AG10803 (cell line): ENCODE data around the gene SCEL.

Experiments
- DNase-seq: peaks from one replicate; pipeline ENCODE4 v3.0.0; 2010; ENCODE audit warnings: low read depth
- H3K4me3 ChIP-seq: 2 replicates; pipeline ENCODE4 v1.5.1; 2011; ENCODE audit warnings: mild to moderate bottlenecking, low read length, control low read depth
- TF ChIP-seq, protein P1 (sequence below): conservative IDR thresholded peaks from 2 replicates; pipeline ENCODE4 v1.5.1; 2011; ENCODE audit warnings: mild to moderate bottlenecking, low read length, control low read depth, inconsistent platforms

SCEL gene

DNA sequence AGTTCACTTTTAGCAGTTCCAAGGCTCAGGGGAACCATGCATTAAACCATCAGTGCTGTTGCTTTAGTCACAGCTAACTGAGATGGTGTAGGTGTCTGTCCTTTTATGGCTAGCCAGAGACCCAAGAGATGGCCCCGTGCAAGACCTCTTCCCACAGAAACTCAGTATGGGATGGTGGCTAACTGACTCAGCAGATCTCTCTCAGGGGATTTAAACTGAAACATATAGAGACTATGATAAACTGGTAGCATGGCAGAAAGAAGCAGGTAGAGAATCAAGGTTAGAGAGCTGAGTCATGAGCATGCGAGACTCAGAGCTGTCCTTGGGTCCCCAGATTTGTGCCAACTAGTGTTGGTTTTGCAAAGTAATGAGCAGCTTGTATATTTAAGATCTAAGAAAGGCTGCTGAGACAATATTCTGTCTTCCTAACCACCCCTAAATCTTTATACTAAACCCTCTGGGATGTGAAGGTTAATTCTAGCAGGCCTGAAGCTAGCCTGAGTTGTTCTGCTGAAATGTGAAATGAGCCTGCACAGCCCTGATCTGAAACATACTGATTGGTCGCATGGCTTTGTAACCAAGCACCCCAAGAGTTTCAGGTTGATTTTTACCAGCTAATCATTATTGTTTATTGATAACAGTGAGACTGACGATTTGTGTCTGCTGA, 6.5 kb upstream of the SCEL start:
- TF ChIP-seq, protein P1, sequence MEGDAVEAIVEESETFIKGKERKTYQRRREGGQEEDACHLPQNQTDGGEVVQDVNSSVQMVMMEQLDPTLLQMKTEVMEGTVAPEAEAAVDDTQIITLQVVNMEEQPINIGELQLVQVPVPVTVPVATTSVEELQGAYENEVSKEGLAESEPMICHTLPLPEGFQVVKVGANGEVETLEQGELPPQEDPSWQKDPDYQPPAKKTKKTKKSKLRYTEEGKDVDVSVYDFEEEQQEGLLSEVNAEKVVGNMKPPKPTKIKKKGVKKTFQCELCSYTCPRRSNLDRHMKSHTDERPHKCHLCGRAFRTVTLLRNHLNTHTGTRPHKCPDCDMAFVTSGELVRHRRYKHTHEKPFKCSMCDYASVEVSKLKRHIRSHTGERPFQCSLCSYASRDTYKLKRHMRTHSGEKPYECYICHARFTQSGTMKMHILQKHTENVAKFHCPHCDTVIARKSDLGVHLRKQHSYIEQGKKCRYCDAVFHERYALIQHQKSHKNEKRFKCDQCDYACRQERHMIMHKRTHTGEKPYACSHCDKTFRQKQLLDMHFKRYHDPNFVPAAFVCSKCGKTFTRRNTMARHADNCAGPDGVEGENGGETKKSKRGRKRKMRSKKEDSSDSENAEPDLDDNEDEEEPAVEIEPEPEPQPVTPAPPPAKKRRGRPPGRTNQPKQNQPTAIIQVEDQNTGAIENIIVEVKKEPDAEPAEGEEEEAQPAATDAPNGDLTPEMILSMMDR = no peak
- no peak for DNase-seq
- H3K4me3 ChIP-seq = no peak overlapping the region

- TF ChIP-seq, protein P1 = no peak
- no peak for DNase-seq
- H3K4me3 ChIP-seq = no peak overlapping the region
Measured at GRCh38 chr13:77529501-77529840, 6.0 kb upstream of the SCEL start.

- H3K4me3 ChIP-seq = no peak overlapping the region
- DNase-seq = no peak
- TF ChIP-seq, protein P1 = no peak
Measured at GRCh38 chr13:77530875-77531274, 4.6 kb upstream of the SCEL start.

DNA sequence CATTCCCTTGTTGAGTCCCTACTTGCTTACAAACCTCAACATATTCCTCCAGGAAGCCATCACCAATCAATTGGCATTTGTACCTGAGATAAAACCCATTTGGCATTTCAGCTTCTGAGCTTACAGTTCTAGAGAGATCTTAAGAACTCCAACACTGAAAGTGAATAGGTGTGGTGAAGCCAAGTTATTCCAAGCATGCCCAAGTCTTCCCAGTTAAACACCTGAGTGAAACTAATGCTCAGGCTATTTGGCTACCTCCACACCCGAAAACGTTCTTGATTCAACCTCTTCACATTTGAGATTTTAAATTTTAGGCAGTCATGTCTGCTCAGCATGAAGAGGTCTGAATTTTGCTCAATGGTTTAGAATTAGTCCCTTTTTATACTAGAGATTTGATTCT, 2.5 kb upstream of the SCEL start:
- TF ChIP-seq, protein P1 = no peak
- H3K4me3 ChIP-seq = no peak overlapping the region
- no peak for DNase-seq

GRCh38 chr13:77533875-77534788, 1.4 kb upstream of the SCEL start:
- no peak for DNase-seq
- no peak overlapping the region for H3K4me3 ChIP-seq
- TF ChIP-seq, protein P1 = no peak

DNA sequence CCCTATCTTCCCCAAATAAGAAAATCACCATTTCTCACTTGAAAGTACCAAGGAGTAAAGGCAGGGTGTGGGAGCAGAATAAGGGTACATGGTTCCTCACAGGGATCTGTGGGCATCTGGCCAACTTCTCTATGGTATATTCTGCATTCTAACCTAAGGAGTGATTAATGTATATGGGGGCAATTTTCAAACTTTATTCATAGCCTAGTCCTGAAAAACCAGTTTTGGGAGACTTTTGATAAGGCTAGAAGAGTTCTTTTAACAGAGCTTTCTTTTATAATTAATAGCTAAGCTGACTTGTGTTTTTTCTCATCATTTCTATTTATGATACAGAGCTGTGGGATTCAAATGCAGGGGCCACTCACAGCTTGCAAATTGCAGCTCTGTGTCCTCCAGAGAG, 852 bp downstream of the SCEL start:
- TF ChIP-seq, protein P1 = no peak
- H3K4me3 ChIP-seq = no peak overlapping the region
- DNase-seq = no peak

- peak; percentile 13 for DNase-seq
- TF ChIP-seq, protein P1 = no peak
- no peak overlapping the region for H3K4me3 ChIP-seq
Measured at GRCh38 chr13:77537289-77537919, 1.9 kb downstream of the SCEL start.
